Progenitor cell of endocrine pancreas (in vitro differentiated cells): ENCODE data around the gene MAP3K14. TPM values are rescaled to one million over a fixed set of nuclear protein-coding genes. Genes with fewer than 3 reads are reported as not detected.

Source experiments
- DNase-seq: peaks from one replicate; pipeline ENCODE4 v3.0.0; 2021; ENCODE audit warnings: low spot score; ENCODE audit not compliant: unreplicated experiment
- H3K27ac Mint-ChIP-seq: 2 replicates; pipeline ENCODE4 v1.8.0; 2021; ENCODE audit warnings: mild to moderate bottlenecking, moderate library complexity, mixed read lengths
- H3K27me3 Mint-ChIP-seq: 2 replicates; pipeline ENCODE4 v1.8.0; 2021; ENCODE audit warnings: mixed read lengths
- H3K36me3 Mint-ChIP-seq: 2 replicates; pipeline ENCODE4 v1.8.0; 2022; ENCODE audit warnings: mixed read lengths; ENCODE audit not compliant: insufficient read depth
- H3K4me1 Mint-ChIP-seq: 2 replicates; pipeline ENCODE4 v1.8.0; 2021; ENCODE audit warnings: low read depth, mixed read lengths
- H3K4me3 Mint-ChIP-seq: 2 replicates; pipeline ENCODE4 v1.8.0; 2021; ENCODE audit warnings: low read depth, mild to moderate bottlenecking, moderate library complexity, mixed read lengths
- H3K9me3 Mint-ChIP-seq: 2 replicates; pipeline ENCODE4 v1.8.0; 2021; ENCODE audit warnings: low read depth, mixed read lengths
- CTCF ChIP-seq: fragments of 200-600 bp; sonication (generic); IDR thresholded peaks from one replicate; pipeline ENCODE4 v1.5.0; 2021; ENCODE audit warnings: antibody characterized with exemption, mild to moderate bottlenecking; ENCODE audit not compliant: unreplicated experiment
- long read RNA-seq: library from polyadenylated mRNA; unstranded; transcript quantifications from one replicate; pipeline ENCODE4 v2.0.0, GENCODE V29; 2020
- total RNA-seq: library from RNA; stranded (reverse); gene quantifications from 2 replicates; pipeline ENCODE4 v1.2.1, GENCODE V29; 2021

Gene MAP3K14
- total RNA-seq, result 7.8 and 8.7 TPM in 2 replicates
- long read RNA-seq, partial matches to known transcripts, result 2 of 4 reads
- long read RNA-seq, other reads (novel, unspliced or antisense), result 2 of 4 reads

GRCh38 chr17:45316434-45317110 is at the start of gene MAP3K14:
Gene MAP3K14 (minus strand): TSS chr17:45317020. CDS start chr17:45290745, 26,275 bp downstream.
- peak; percentile 69 for DNase-seq
- H3K36me3 Mint-ChIP-seq, result no peaks in the 10 kb centered on the region
- peak within 1 kb of the TSS; percentile 90 for H3K4me3 Mint-ChIP-seq
- TF ChIP-seq CTCF, result peak; percentile 29
- H3K27me3 Mint-ChIP-seq, result peaks cover 14% of the 10 kb centered on the region
- H3K9me3 Mint-ChIP-seq, result no peaks in the 10 kb centered on the region
- peak within 1 kb of the TSS; percentile 97 for H3K27ac Mint-ChIP-seq
- H3K4me1 Mint-ChIP-seq, result peaks cover 38% of the 10 kb centered on the region

GRCh38 chr17:45366049-45366448 is 49.2 kb upstream of the MAP3K14 start:
- no peak for DNase-seq
- Mint-ChIP-seq H3K36me3 (no peaks in the 10 kb centered on the region), H3K27me3 (peaks cover 32% of the 10 kb centered on the region), H3K4me3 (no peak overlapping the region), H3K4me1 (no peaks in the 10 kb centered on the region), H3K9me3 (no peaks in the 10 kb centered on the region), H3K27ac (no peak overlapping the region)
- no peak for TF ChIP-seq CTCF

- Mint-ChIP-seq H3K4me3 (no peak overlapping the region), H3K27me3 (peaks cover 27% of the 10 kb centered on the region), H3K27ac (no peak overlapping the region), H3K36me3 (no peaks in the 10 kb centered on the region), H3K9me3 (no peaks in the 10 kb centered on the region), H3K4me1 (no peaks in the 10 kb centered on the region)
- TF ChIP-seq CTCF, result no peak
- DNase-seq, result no peak
Measured at GRCh38 chr17:45364531-45365390, 47.9 kb upstream of the MAP3K14 start.

- Mint-ChIP-seq H3K4me1 (no peaks in the 10 kb centered on the region), H3K36me3 (no peaks in the 10 kb centered on the region), H3K4me3 (no peak overlapping the region), H3K27me3 (peaks cover 27% of the 10 kb centered on the region), H3K9me3 (no peaks in the 10 kb centered on the region), H3K27ac (no peak overlapping the region)
- TF ChIP-seq CTCF, result no peak
- no peak for DNase-seq
Measured at GRCh38 chr17:45363498-45363897, 46.7 kb upstream of the MAP3K14 start.

GRCh38 chr17:45361976-45362375 is 45.2 kb upstream of the MAP3K14 start:
- Mint-ChIP-seq H3K9me3 (no peaks in the 10 kb centered on the region), H3K27me3 (peaks cover 27% of the 10 kb centered on the region), H3K27ac (no peak overlapping the region), H3K4me1 (no peaks in the 10 kb centered on the region), H3K36me3 (no peaks in the 10 kb centered on the region), H3K4me3 (no peak overlapping the region)
- DNase-seq, result no peak
- TF ChIP-seq CTCF, result no peak
